Activated CD8-positive, alpha-beta memory T cell treated with anti-CD3 and anti-CD28 coated beads for 24 hours (primary cell): ENCODE results near the gene GPR146.

Source experiments
- DNase-seq: peaks from one replicate; pipeline ENCODE4 v3.0.0-alpha.2; 2020

The GPR146 gene

GRCh38 chr7:1079546-1079945 lies 35.2 kb downstream of the GPR146 start:
- DNase-seq = no peak

- no peak for DNase-seq
These were observed 36.0 kb downstream of the GPR146 start for GRCh38 chr7:1080252-1080920.

- no peak for DNase-seq
These were observed 36.5 kb downstream of the GPR146 start for GRCh38 chr7:1080921-1081255.

GRCh38 chr7:1081336-1081735 lies 37.0 kb downstream of the GPR146 start:
- DNase-seq = no peak

- DNase-seq = no peak
These were observed 37.6 kb downstream of the GPR146 start for GRCh38 chr7:1081931-1082401.

- DNase-seq = no peak
These were observed 39.6 kb downstream of the GPR146 start for GRCh38 chr7:1083729-1084657.

- no peak for DNase-seq
These were observed 40.9 kb downstream of the GPR146 start for GRCh38 chr7:1085266-1085665.

GRCh38 chr7:1085910-1086421 lies 41.6 kb downstream of the GPR146 start:
- DNase-seq = no peak

GRCh38 chr7:1086588-1087464 lies 42.5 kb downstream of the GPR146 start:
- peak; percentile 91 for DNase-seq

GRCh38 chr7:1087465-1087814 lies 43.1 kb downstream of the GPR146 start:
- DNase-seq = no peak

- DNase-seq = no peak
These were observed 43.9 kb downstream of the GPR146 start, which contains the start of gene GPER1 for GRCh38 chr7:1087952-1088920. Gene GPER1, plus strand, starts transcription at chr7:1088113. Its CDS starts 3,616 bp downstream, at chr7:1091729.

- DNase-seq = no peak
These were observed 45.9 kb downstream of the GPR146 start for GRCh38 chr7:1090236-1090635.

GRCh38 chr7:1090686-1091643 lies 46.6 kb downstream of the GPR146 start:
- DNase-seq = no peak

GRCh38 chr7:1091644-1092027 lies 47.3 kb downstream of the GPR146 start:
- no peak for DNase-seq

GRCh38 chr7:1092161-1092632 lies 47.9 kb downstream of the GPR146 start:
- no peak for DNase-seq

- DNase-seq = no peak
These were observed 48.6 kb downstream of the GPR146 start for GRCh38 chr7:1092806-1093501.

GRCh38 chr7:1093502-1093843 lies 49.1 kb downstream of the GPR146 start:
- no peak for DNase-seq

- no peak for DNase-seq
These were observed 49.7 kb downstream of the GPR146 start for GRCh38 chr7:1093916-1094508.

- DNase-seq = no peak
These were observed 50.5 kb downstream of the GPR146 start for GRCh38 chr7:1094870-1095269.
